Measurements from ENCODE around the gene MT1A. TPM values are rescaled to one million over a fixed set of nuclear protein-coding genes. Genes with fewer than 3 reads are reported as not detected.
"Not testable (repeated sequence)": the region's sequence is repeated elsewhere in the genome, so short reads cannot be mapped to it uniquely, and the experiment has no call there.

The MT1A gene
- total RNA-seq, 1 donor from 2014 or later: 0.60 TPM

DNA sequence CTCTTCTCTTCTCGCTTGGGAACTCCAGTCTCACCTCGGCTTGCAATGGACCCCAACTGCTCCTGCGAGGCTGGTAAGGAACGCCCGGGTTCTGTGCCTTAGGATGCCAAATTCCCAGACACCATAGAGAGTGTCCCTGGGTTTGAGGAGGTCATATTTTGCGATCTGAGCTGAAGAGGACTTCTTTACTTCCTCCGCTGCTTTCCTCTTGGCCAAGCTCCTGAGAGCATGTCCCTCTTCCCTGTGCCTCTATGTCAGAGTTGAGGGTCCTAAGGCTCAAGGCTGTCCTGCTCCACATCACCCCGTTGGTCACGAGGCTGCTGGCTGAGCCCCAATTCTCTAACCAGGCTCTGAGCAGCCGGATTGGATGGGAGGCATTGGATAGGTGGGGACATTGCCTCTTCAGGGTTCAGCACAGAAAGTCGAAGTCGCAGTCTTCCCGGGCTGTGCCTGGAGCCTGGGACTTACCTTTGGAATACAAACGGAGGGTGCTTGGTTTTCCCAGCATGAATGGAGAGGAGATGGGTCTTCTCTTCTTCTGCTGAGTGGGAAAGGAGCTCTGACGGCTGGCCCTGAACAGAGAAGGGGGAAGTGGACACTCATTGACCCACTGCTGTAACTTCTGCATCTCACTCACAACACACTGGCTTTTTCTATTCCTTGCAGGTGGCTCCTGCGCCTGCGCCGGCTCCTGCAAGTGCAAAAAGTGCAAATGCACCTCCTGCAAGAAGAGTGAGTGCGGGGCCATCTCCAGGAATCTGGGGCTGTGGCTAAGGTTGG is 31.6 kb downstream of the MT1A start:
- DNase-seq (ENCODE audit: low spot score): no peak
- Mint-ChIP-seq H3K27me3 (ENCODE audit: insufficient read depth) (peaks cover 63% of the 10 kb centered on the region), H3K9me3 (no peaks in the 10 kb centered on the region), H3K27ac (no peak overlapping the region), H3K36me3 (ENCODE audit: low read depth) (peaks cover 6% of the 10 kb centered on the region), H3K4me3 (peak overlapping the region; percentile 33), H3K4me1 (ENCODE audit: low read depth) (peaks cover 42% of the 10 kb centered on the region)
- intact Hi-C loops (cut with micrococcal nuclease): loop anchor here (2.0 kb wide), 1 partner anchor 13 kb away; the partner anchor contains the start of gene MT1X

DNA sequence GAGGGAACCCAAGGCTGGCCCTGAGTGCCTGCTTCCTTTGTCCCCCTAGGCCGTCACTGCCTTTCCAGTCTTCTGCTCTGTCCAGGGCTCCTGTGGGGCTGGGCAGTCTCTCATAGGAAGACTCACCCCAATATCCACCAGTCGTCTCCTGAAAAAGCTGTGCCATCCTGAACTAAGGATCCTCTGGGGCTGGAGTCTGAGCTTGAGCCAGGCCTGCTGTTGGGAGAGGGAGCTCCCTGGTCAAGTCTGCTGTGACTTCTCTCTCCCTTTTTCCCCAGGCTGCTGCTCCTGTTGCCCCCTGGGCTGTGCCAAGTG is 32.1 kb downstream of the MT1A start:
- intact Hi-C loops (cut with micrococcal nuclease): no loop called here
- peaks cover 62% of the 10 kb centered on the region for H3K27me3 Mint-ChIP-seq (ENCODE audit: insufficient read depth)
- H3K4me1 Mint-ChIP-seq (ENCODE audit: low read depth): peaks cover 42% of the 10 kb centered on the region
- no peak overlapping the region for H3K27ac Mint-ChIP-seq
- H3K9me3 Mint-ChIP-seq: no peaks in the 10 kb centered on the region
- DNase-seq (ENCODE audit: low spot score): no peak
- no peak overlapping the region for H3K4me3 Mint-ChIP-seq
- H3K36me3 Mint-ChIP-seq (ENCODE audit: low read depth): peaks cover 6% of the 10 kb centered on the region

DNA sequence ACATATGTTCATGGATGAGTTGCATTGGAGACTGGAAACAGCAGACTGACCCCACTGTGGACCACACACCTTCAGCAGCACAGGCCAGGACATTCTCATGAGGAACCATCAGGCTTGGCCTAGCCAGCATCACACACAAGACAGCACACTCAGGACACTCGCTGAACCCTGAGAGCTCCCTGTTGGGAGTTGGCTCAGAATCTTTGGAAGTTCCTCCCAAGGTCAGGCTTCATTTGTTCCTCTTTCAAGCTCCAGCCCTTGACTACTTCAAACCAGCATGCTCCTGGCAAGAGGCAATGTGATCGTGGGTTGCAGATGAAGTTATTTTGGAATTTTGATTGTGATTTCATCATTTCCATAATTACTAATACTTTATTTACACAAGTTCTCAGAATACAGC is 33.2 kb downstream of the MT1A start:
- intact Hi-C loops (cut with micrococcal nuclease); H3K4me3 Mint-ChIP-seq; H3K27ac Mint-ChIP-seq; DNase-seq (ENCODE audit: low spot score); H3K36me3 Mint-ChIP-seq (ENCODE audit: low read depth); H3K9me3 Mint-ChIP-seq: not testable (repeated sequence)
- H3K27me3 Mint-ChIP-seq (ENCODE audit: insufficient read depth): peaks cover 63% of the 10 kb centered on the region
- H3K4me1 Mint-ChIP-seq (ENCODE audit: low read depth): peaks cover 53% of the 10 kb centered on the region

DNA sequence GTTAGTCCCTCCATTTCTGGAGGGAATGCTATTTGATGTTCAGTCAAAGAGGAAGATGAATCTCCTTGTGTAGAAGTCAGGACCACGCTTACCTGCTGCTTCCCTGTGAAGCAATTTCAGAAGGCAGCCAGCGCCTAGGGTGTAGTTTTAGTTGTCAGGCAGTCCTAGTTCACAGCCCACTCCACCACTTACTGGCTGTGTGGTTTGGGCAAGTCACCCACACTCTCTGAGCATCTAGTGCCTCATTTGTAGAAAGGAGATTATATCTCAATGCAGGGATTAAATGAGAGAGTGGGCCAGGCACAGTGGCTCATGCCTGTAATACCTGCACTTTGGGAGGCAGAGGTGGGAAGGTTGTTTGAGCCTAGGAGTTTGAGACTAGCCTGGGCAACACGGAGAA is 33.7 kb downstream of the MT1A start:
- H3K36me3 Mint-ChIP-seq (ENCODE audit: low read depth); H3K27ac Mint-ChIP-seq; H3K9me3 Mint-ChIP-seq; DNase-seq (ENCODE audit: low spot score); H3K4me3 Mint-ChIP-seq; intact Hi-C loops (cut with micrococcal nuclease): not testable (repeated sequence)
- Mint-ChIP-seq H3K27me3 (ENCODE audit: insufficient read depth) (peaks cover 61% of the 10 kb centered on the region), H3K4me1 (ENCODE audit: low read depth) (peaks cover 52% of the 10 kb centered on the region)

DNA sequence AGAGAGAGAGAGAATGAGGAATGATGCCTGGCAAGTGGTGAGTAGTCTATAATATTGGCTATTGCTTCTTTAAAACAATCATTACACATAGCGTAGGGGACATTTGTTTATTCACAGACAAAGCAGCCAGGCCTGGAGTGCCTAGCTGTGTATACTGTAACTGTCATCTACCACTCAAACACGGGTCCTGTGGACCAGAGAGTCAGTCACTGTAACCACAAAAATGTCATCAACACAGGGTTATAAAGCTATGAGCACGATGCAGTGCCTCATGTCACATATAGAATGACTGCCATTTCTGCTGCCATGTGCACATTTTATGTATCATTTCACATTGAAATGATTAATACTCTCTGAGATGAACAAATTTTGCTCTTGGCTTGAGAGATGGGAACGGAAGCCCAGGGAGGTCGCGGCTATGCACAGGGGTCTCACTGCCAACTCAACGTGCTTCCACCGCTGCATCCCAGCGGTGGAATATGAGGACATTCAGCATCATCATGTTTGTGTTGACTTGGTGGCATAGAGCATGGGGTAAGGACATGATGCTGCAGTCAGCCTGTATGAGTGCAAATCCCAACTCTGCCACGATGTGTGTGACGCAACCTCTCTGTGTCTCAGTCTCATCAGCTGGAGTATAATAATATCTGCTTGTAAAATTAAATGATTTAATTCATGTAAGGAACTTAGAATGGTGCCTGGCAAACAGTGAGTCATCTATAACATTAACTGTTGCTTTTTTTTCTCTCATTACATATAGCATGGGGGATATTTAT is 34.5 kb downstream of the MT1A start:
- peaks cover 46% of the 10 kb centered on the region for H3K4me1 Mint-ChIP-seq (ENCODE audit: low read depth)
- H3K4me3 Mint-ChIP-seq: no peak overlapping the region
- intact Hi-C loops (cut with micrococcal nuclease): no loop called here
- no peak overlapping the region for H3K27ac Mint-ChIP-seq
- peaks cover 58% of the 10 kb centered on the region for H3K27me3 Mint-ChIP-seq (ENCODE audit: insufficient read depth)
- no peak for DNase-seq (ENCODE audit: low spot score)
- peaks cover 6% of the 10 kb centered on the region for H3K36me3 Mint-ChIP-seq (ENCODE audit: low read depth)
- H3K9me3 Mint-ChIP-seq: no peaks in the 10 kb centered on the region

DNA sequence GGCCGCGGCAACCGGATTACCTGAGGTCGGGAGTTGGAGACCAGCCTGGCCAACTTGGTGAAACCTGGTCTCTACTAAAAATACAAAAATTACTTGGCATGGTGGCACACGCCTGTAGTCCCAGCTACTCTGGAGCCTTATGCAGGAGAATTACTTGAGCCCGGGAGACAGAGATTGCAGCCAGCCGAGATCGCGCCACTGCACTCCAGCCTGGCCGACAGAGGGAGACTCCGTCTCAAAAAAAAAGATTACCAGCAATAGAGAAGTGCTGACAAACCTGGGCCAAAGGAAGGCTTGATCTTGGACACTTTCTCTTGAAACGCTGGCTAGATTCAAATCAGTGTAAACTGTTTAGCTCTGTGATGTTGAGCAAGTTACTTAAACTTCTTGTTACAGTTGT is 35.5 kb downstream of the MT1A start:
- intact Hi-C loops (cut with micrococcal nuclease): loop anchor here (1.0 kb wide), 2 partner anchors 8 to 28 kb away; partner anchors contain the start of gene MT1X
- H3K4me1 Mint-ChIP-seq (ENCODE audit: low read depth): peaks cover 38% of the 10 kb centered on the region
- H3K9me3 Mint-ChIP-seq: no peaks in the 10 kb centered on the region
- H3K27me3 Mint-ChIP-seq (ENCODE audit: insufficient read depth): peaks cover 50% of the 10 kb centered on the region
- peaks cover under 1% of the 10 kb centered on the region for H3K36me3 Mint-ChIP-seq (ENCODE audit: low read depth)
- no peak for DNase-seq (ENCODE audit: low spot score)
- no peak overlapping the region for H3K4me3 Mint-ChIP-seq
- no peak overlapping the region for H3K27ac Mint-ChIP-seq

DNA sequence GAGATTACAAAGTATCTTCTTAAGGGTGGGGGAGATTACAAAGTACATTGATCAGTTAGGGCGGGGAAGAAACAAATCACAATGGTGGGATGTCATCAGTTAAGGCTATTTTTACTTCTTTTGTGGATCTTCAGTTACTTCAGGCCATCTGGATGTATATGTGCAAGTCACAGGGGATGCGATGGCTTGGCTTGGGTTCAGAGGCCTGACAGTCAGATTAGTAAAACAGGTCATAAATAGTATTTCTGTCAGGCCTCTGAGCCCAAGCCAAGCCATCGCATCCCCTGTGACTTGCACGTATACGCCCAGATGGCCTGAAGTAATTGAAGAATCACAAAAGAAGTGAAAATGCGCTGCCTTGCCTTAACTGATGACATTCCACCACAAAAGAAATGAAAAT is 36.1 kb downstream of the MT1A start:
- H3K9me3 Mint-ChIP-seq; DNase-seq (ENCODE audit: low spot score); H3K27ac Mint-ChIP-seq; H3K36me3 Mint-ChIP-seq (ENCODE audit: low read depth); H3K4me3 Mint-ChIP-seq: not testable (repeated sequence)
- Mint-ChIP-seq H3K27me3 (ENCODE audit: insufficient read depth) (peaks cover 46% of the 10 kb centered on the region), H3K4me1 (ENCODE audit: low read depth) (peaks cover 32% of the 10 kb centered on the region)
- intact Hi-C loops (cut with micrococcal nuclease): loop anchor here (1.0 kb wide), 2 partner anchors 8 to 28 kb away; partner anchors contain the start of gene MT1X

DNA sequence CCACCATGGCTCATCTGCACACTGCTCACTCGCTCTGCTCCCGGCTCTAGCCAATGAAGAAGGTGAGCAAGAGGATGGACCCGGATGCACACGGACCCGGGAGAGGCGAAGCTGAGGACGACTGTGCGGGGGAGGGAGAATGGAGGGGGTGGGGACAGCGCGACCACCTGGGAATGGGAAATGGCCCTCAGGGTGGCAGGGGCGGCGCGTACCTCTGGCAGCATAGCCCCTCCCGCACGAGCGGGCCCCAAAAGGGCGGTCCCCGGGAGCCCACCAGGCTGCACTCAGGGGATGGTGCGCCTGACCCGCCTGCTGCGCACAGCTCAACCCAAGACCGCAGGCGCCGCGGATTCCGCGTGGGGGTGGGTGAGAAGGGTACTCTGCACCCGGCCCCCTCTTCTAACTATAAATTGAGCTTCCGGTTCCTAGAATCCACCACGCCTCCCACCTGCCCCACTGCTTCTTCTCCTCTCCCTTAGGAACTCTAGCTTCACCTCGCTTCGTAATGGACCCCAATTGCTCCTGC is 37.3 kb downstream of the MT1A start:
- intact Hi-C loops (cut with micrococcal nuclease): no loop called here
- DNase-seq (ENCODE audit: low spot score): peak; percentile 44
- H3K4me1 Mint-ChIP-seq (ENCODE audit: low read depth): peaks cover 27% of the 10 kb centered on the region
- H3K9me3 Mint-ChIP-seq: no peaks in the 10 kb centered on the region
- peak overlapping the region; percentile 66 for H3K4me3 Mint-ChIP-seq
- H3K27me3 Mint-ChIP-seq (ENCODE audit: insufficient read depth): peaks cover 35% of the 10 kb centered on the region
- H3K36me3 Mint-ChIP-seq (ENCODE audit: low read depth): no peaks in the 10 kb centered on the region
- H3K27ac Mint-ChIP-seq: peak overlapping the region; percentile 40

DNA sequence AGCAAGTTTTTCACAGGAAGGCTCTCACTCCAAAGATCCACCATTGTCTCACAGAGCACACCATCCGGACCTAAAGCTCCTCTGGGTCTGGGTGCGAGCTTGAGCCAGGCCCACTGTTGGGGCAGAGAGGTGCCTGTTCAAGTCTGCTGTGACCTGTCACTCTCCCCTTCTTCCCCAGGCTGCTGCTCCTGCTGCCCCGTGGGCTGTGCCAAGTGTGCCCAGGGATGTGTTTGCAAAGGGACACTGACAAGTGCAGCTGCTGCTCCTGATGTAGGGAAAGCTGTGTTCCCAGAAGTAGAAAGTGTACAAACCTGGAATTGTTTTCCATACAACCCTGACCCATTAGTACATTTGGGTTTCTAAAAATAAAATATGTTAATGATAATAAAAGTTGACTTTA is 39.0 kb downstream of the MT1A start:
- Mint-ChIP-seq H3K4me1 (ENCODE audit: low read depth) (peaks cover 33% of the 10 kb centered on the region), H3K36me3 (ENCODE audit: low read depth) (no peaks in the 10 kb centered on the region), H3K4me3 (no peak overlapping the region), H3K27ac (no peak overlapping the region), H3K9me3 (no peaks in the 10 kb centered on the region), H3K27me3 (ENCODE audit: insufficient read depth) (peaks cover 18% of the 10 kb centered on the region)
- intact Hi-C loops (cut with micrococcal nuclease): no loop called here
- no peak for DNase-seq (ENCODE audit: low spot score)

DNA sequence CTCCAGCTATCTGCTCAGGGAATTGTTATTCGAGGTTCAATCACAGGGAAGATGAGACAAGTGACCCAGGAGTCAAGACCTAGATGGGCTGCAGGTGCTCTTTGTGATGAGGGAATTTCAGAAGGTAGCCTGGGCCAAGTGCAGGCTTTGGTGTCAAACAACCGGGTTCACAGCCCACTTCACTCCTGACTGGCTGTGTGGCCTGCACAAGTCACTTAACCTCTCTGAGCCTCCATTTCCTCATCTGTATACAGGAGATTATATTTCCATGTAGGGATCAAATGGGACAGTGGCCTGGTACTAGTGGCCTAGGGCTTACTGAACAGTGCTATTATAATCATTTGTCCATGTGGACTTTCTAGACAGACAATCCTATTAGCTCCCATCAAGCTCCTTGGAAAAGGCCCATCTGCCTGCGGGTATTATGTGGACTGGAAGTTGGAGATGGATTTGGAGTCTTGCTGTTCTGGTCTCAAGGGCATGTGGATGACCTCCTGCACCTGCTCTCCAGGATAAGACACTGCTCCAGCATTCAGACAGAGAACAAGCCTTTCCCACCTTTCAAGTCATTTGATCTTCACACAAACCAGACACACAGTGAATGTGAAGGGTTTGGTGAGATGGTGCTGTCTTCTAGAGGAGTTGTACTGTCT is 40.7 kb downstream of the MT1A start:
- H3K9me3 Mint-ChIP-seq: no peaks in the 10 kb centered on the region
- H3K27ac Mint-ChIP-seq: no peak overlapping the region
- H3K36me3 Mint-ChIP-seq (ENCODE audit: low read depth): peaks cover 5% of the 10 kb centered on the region
- peaks cover 8% of the 10 kb centered on the region for H3K27me3 Mint-ChIP-seq (ENCODE audit: insufficient read depth)
- DNase-seq (ENCODE audit: low spot score): no peak
- intact Hi-C loops (cut with micrococcal nuclease): no loop called here
- H3K4me1 Mint-ChIP-seq (ENCODE audit: low read depth): peaks cover 47% of the 10 kb centered on the region
- no peak overlapping the region for H3K4me3 Mint-ChIP-seq

DNA sequence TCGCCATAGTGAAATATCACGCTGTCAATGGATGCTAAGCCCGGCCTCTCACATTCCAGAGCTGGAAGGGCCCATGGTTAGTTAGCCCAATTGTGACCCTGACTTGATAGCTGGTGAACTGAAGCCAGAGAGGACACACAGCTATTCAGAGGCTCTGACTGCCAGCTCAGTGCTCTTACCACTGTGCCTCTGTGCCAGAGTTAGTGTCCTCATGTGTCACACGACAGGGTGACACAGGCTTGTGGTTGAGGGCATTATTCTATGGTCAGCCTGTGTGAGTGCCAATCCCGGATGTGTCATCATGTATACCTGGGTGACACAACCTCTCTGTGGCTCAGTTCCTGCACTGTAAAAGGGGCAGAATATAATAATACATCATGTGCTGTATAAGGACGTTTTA is 41.4 kb downstream of the MT1A start:
- H3K4me1 Mint-ChIP-seq (ENCODE audit: low read depth): peaks cover 50% of the 10 kb centered on the region
- H3K27me3 Mint-ChIP-seq (ENCODE audit: insufficient read depth): peaks cover 7% of the 10 kb centered on the region
- no peaks in the 10 kb centered on the region for H3K9me3 Mint-ChIP-seq
- no peak overlapping the region for H3K27ac Mint-ChIP-seq
- no peak overlapping the region for H3K4me3 Mint-ChIP-seq
- no peak for DNase-seq (ENCODE audit: low spot score)
- intact Hi-C loops (cut with micrococcal nuclease): loop anchor here (5.0 kb wide), 1 partner anchor 857 kb away; the partner anchor contains the start of gene CCDC102A
- peaks cover 9% of the 10 kb centered on the region for H3K36me3 Mint-ChIP-seq (ENCODE audit: low read depth)

DNA sequence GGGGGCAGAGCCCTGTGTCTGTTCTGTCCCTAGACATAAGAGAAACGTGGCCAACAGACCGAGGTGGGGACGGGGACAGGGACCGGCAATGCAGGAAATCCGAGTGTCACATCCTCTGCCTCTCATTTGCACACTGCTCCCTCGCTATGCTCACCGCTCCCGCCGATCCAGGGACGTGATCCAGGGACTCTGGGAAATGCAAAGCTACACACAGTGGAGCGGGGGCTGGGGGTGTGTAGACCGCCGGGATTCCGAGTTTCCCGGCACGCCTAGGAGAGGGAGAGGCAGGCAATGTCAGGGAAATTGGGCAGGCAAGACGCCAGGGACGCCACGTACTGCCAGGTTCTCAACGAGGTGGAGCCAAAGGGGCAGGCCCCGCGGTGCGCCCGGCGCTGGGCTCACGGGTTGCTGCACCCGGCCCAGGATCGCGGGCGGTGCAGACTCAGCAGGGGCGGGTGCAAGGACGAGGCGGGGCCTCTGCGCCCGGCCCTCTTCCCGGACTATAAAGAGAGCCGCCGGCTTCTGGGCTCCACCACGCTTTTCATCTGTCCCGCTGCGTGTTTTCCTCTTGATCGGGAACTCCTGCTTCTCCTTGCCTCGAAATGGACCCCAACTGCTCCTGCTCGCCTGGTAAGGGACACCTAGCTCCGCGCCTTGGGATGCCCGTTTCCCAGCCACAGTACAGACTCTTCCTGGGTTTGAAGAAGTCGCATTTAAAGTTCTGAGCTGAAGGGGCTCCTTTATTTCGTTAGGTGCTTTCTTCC is 43.7 kb downstream of the MT1A start, which contains the start of gene MT1X:
MT1X (plus strand) TSS at position 532 of the 764 bp plus-strand sequence; CDS start at position 603, 71 bp downstream.
- no peaks in the 10 kb centered on the region for H3K27me3 Mint-ChIP-seq (ENCODE audit: insufficient read depth)
- H3K4me1 Mint-ChIP-seq (ENCODE audit: low read depth): peaks cover 32% of the 10 kb centered on the region
- peak within 1 kb of the TSS; percentile 94 for H3K4me3 Mint-ChIP-seq
- peaks cover 11% of the 10 kb centered on the region for H3K36me3 Mint-ChIP-seq (ENCODE audit: low read depth)
- H3K27ac Mint-ChIP-seq: peak within 1 kb of the TSS; percentile 90
- H3K9me3 Mint-ChIP-seq: peaks cover 3% of the 10 kb centered on the region
- peak; percentile 86 for DNase-seq (ENCODE audit: low spot score)
- intact Hi-C loops (cut with micrococcal nuclease): loop anchor here (1.0 to 5.0 kb wide), 12 partner anchors 8 to 855 kb away; partner anchors contain the start of genes AMFR, CCDC102A, MT1E and MT1F
